Left renal pelvis (tissue), 4 donors: ENCODE data around the gene PLAU. TPM values are rescaled to one million over a fixed set of nuclear protein-coding genes. Genes with fewer than 3 reads are reported as not detected.

ENCODE experiments used
- DNase-seq, 4 donors: peaks; one replicate each; pipeline ENCODE4 v3.0.0-alpha.2; 2013; ENCODE audit warnings: low read depth in 4 of 4, low spot score in 3 of 4
- polyA plus RNA-seq, 4 donors: library from polyadenylated mRNA; unstranded; fragments of 120-200 nt; gene quantifications; one replicate each; pipeline ENCODE4 v1.2.1, GENCODE V29; 2013; ENCODE audit not compliant: insufficient read length in 4 of 4

PLAU gene
- 10 to 100 TPM; 10.7 to 29.5 (median 21.5) TPM for polyA plus RNA-seq

DNA sequence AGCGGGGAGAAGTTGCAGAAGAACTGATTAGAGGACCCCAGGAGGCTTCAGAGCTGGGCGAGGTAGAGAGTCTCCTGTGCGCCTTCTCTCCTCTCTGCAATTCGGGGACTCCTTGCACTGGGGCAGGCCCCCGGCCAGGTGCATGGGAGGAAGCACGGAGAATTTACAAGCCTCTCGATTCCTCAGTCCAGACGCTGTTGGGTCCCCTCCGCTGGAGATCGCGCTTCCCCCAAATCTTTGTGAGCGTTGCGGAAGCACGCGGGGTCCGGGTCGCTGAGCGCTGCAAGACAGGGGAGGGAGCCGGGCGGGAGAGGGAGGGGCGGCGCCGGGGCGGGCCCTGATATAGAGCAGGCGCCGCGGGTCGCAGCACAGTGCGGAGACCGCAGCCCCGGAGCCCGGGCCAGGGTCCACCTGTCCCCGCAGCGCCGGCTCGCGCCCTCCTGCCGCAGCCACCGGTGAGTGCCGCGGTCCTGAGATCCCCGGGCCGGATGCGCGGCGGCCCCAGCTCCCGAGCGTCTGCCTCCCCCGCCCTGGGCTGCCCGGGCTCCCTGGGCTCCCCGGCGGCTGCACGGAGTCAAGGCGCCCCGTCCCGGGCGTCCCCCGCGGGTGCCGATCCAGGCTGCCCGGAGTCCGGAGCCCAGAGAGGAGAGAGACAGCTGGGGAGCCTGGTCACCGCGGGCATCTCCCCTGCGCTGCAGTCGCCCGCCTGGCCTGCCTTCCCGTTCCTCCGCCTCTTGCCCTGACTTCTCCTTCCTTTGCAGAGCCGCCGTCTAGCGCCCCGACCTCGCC lies at the start of gene PLAU:
TSS of gene PLAU (plus strand) at position 369 of the 789 bp plus-strand sequence. CDS start 424 bp downstream, outside the sequence.
- DNase-seq, result no peak

DNA sequence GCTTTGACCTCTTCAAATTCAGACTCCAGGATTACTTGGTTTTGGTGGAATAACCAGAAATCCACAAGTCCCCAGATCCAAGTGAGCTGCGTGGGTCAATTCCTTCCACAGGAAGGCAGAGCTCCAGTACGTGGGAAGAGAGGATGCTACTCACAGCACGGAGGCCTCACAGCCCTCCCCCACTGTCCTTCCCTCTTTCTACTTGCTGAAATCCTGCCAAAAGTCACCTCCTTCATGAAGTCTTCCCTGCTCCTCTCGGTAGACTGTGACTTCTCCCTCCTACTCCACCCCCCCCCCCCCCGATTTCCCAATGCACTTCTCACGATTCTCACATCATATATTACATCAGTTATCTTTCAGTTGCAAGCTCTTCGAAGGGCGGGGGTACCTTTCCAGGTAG lies 48.9 kb upstream of the PLAU start:
- no peak for DNase-seq

- DNase-seq, result no peak
Measured at GRCh38 chr10:73863039-73863817, 47.7 kb upstream of the PLAU start.

DNA sequence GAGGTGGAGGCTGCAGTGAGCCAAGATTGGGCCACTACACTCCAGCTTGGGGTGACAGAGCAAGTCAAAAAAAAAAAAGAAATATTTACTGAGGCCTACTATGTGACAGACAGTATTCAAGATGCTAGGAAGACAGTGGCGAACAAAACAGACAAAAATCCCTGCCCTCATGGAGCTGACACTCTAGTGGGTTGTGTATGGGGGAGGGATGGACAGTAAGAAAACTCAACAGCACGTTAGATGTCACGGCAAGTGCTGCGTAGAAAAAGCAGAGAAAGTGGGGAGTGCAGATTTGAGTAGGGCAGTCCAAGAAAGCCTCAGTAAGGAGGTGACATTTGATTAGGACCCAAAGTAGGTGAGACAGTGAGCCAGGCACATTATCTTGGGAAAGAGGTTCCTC lies 46.7 kb upstream of the PLAU start:
- DNase-seq, result no peak

GRCh38 chr10:73865107-73865458 lies 45.8 kb upstream of the PLAU start:
- no peak for DNase-seq

DNA sequence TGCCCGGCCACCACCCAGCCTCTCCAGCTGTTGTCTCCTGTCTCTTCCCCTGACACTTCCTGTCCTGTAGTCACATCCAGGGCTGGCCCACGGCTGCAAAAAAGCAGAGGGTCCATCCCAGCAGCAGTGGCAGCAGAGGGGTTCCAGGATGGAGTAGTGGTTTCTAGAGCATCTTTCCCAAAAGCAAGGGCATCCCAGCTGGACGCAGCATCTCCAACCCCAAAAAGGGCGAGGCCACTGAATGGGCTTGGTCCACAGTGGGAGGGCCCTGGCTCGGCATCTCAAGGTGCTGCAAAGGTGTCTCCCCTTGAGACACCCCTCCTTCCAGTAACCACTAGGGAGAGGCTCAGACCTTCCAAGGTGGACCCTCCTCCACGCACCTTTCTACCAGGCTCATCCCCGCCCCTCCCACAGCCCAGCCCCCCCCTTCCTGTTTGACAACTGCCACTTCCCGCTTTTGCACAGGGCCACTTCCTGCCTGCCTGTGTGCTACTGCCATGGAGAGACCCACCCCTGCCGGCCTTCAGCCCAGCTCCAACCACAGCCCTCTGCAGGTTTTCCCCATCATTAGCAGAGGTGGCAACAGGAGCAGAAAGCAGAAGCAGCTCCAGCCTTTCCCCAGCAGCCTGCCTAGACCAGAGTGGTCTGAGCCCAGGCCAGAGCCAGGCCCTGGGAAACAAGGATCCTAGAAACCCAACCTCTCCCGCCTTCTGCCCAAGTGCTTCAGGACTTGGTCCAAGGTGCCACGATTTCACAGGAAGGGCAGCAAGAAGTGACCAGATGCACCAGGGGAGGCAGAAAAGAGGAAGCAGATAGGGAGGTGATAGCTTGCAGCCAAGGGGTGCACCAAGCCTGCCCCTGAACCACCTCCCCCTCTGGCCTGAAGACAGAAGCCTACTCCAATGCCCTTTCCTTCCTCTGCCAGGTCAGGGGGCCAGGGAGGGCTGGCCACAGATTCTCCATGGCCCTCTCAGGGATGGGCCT lies 45.2 kb upstream of the PLAU start:
- no peak for DNase-seq

DNA sequence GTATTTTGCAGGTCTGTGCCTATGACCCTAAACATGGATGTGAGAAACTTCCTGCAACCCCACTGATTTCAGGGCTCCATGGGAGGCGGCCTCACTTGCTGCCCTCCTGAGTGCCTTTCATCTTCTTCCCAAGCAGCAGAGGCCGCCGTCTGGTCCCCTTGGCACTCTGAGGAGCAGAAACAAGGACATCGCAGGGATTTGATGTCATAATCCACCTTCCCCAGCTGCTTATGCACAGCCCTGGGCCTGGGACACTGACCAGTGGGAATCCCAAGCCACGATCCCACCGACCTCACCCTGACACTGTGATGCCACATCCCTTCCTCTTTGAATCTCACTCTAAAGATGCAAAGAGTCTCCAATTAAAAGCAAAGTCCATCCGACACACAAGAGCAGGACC lies 44.3 kb upstream of the PLAU start:
- DNase-seq, result no peak

- DNase-seq, result no peak
Measured at GRCh38 chr10:73867126-73867807, 43.7 kb upstream of the PLAU start.

DNA sequence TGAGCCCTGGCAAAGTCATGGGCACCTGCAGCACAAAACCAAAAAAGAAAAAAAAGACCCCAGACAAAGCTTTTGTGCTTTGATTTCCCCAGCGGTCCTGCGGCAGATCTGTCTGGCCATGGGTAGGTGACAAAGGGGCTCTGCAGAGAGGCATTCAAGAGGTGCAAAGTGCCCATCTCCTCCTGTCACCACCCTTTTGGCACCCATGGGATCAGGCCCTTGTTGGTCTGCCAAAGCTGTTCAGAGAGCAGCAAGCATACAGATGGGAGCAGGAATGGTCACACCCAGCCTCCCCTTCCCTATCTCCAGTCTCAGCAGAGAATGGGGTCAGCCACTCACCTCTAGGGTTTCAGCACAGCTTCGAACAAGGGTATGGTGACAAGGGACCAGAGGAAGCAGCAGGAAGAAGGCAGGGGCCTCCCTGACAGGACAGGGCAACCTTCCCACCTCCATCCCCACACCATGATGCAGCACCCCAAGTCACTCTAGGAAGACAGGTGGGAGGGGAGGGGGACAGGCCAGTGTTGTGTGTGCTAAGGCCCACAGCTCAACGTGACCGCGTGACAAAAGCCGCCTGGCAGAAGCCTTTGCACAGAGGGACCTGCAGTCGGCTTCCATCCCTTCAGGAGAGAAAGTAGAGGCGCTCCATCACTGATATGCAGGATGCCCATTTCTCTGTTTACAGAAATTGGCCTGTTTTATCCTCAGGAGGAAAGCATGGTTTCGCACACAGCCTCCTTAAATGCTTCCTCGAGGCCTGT lies 42.9 kb upstream of the PLAU start:
- DNase-seq, result no peak

DNA sequence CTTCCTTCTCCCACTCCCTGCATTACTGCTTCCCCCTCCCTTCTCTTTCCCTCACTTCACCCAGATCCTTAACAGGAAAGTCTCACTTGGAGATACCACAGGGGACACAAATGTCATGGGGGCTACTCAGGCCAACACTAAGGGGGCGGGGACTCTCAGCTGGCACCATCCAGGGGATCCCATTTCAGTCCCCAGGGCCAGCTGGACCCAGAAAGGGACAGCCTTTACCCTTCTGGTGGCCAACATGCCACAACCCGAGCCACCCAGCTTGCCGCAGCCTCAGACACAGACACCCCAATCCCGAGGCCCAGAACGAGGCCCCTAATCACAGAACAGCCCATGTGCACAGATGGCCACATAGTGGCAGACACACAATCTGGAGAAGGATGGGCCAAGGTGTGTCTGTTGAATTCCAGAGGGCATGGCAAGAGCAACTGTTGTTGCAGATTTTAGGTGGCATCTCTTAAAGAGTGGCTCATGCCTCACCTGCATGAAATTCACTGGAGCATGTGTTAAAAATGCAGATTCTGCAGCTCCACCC lies 42.2 kb upstream of the PLAU start:
- DNase-seq, result no peak

DNA sequence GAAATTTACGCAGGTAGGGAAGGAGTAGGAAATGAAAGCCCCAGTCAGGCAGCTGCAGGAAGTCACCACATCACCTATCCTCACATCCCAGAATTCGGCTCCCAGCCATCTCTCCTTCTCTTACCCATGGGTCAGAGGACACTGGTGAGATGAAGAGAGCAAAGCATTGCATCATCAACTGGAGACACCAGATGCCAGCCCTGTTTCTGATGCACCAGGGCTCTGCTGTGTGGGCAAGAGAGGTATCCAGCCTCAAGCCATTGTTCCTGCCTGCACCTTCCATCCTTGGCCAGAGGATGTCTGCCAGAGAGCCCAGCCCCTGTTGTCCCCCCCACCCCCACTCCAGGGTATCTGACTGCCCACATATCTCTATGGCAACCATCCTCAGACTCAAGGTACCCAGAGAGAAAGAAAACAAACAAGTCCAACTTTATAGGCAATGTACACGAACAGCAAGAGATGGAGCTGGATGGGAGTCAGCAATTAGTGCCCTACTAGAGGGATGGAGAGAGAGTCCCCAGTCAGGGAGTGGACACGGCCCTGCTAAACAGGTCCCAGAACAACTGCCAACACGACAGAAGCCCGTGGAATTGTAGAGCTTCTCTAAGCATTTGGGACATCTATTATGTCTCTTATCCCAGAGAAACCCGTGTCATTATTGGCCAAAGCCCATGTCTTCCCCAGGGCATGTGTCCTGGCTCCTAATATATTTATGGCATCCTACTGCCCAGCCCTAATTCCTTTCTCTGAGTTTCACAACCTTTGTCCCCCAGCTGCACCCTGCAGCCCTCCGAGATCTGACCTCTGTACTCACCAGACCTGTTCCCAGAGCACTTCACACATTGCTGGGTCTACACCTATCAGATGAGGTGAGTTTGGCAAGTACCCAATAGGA lies 39.4 kb upstream of the PLAU start:
- no peak for DNase-seq

- DNase-seq, result no peak
Measured at GRCh38 chr10:73872190-73872710, 38.7 kb upstream of the PLAU start.

- no peak for DNase-seq
Measured at GRCh38 chr10:73873142-73873837, 37.6 kb upstream of the PLAU start.

- DNase-seq, result no peak
Measured at GRCh38 chr10:73873838-73874215, 37.1 kb upstream of the PLAU start.

DNA sequence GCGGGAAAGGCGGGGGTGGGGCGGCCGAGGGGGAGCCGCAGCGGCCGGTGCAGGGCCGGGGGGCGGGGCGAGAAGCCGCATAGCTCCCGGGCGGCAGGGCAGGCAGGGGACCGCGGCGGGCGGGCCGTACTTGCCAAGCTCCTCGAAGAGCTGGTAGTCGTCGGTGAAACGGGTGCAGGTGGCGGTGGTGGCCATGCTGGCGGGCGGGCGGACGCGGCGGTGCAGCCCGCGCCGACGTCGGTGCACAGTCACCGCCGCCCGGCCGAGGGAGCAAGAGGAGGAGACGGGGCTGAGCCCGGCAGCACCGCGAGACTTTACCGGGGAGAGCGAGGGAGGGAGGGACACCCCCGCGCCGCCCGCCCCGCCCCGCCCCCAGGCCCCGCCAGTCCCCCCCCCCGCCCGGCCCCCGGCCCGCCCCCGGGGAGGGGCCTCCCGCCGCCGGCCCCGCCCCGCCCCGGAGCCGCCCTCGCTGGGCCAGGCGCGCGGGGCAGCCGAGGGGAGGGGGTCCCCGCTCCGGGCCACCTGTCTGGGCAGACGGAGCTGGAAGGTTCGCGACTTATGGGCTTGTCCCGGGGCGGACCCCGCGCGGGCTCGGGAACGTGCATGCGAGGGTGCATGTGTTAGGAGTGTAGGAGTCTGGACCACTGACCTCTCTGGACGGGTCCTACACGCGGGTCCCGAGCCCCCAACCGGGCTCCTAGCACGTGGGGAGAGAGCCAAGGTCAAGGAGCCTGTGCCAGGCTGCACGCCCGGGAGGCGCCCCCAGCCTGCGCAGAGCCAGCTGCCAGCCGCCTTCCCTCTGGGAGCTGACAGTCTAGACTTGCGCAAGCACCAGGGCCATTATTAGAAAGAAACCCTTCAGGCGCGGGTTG lies 36.4 kb upstream of the PLAU start, which contains the start of gene CAMK2G:
TSS of gene CAMK2G (minus strand) at position 289 of the 872 bp plus-strand sequence. CDS start at position 195, 94 bp downstream.
- DNase-seq, result peak in 1 of 4 donors; percentile 46

- no peak for DNase-seq
Measured at GRCh38 chr10:73875139-73875475, 35.8 kb upstream of the PLAU start.
